Stimulated activated CD8-positive, alpha-beta memory T cell treated with anti-CD3 and anti-CD28 coated beads, Interleukin-4, amount 100 ng/mL, for 24 hours (primary cell): ENCODE data around the gene HOXD4.

Source experiments
- DNase-seq: peaks from one replicate; pipeline ENCODE4 v3.0.0-alpha.2; 2020; ENCODE audit warnings: low read depth

The HOXD4 gene

DNA sequence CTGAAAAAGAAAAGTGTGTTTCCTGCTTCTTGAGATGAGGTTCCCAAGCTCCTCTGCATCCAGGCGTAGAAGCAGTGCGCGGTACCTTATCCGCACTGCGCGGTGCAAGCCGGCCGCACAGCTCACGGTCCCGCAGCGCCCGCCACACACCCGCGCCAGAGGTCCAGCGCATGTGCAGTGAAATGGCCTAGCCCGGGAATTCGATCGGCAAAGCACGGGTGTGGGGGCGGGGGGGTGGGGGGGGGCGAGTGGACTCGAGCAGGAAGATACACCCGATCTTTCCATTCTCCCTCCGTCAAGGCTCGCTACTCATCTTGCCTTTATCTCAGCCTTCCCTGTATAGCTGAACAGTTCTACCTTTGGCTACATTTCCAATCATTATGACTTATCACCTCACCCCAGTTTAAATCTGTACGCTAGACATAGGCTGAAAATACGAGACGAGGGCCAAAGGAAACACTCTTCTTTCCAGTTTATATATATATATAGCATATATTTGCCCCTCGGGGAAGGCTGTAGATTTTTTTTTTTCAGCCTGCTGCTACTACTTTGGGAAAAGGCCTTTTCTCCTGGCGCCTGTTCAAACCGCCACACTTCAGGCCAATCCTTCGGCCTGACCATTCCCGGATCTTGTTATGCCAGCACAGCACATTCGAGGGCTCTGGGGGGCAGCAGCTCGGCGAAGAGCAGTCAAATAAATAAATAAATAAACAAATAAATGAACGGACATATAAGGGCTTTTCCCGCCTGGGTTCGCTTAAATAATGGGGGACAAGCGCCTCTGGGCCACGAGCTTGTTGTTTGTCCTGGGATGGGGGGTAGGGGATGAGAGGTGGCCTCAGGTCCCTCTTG is 11.5 kb upstream of the HOXD4 start:
- DNase-seq, result no peak

DNA sequence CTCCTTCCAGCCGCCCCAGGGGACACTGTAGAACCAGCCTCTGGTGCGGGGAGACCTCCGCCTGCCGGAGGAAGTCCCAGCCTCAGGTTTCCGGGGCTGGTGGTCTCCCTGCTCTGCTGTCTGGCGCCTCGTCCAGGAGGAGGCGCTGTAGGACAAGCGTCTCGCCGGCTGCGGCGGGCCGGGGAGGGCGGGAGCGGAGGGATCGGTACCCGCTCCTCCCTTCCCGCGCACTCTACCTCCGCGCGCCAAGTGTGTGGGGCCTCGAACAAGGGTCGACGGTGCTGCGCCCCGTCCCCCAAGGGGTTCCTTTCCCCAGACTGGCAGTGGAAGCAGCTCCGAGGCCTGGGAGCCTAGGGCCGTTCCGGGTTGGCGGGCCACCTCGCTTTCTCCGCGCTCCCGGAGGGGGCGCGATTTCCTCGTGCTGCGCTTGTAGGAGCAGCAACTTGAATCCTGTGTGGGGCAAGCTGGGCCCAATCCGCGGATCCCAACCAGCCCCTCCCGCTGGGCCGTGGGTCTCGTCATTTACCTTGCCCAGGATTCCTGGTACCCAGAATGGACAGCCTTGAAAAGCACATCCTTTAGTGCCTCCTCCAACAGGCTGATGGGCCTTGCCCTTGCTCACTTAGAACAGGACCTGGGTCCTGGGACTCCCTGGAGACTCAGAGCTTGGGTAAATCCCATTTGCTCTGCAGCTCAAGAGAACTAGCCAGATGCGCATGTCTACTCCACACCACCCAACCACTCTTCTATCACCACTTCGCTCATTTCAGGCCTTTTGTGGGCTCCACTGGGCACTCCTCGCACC is 10.6 kb upstream of the HOXD4 start:
- DNase-seq, result peak; percentile 59

DNA sequence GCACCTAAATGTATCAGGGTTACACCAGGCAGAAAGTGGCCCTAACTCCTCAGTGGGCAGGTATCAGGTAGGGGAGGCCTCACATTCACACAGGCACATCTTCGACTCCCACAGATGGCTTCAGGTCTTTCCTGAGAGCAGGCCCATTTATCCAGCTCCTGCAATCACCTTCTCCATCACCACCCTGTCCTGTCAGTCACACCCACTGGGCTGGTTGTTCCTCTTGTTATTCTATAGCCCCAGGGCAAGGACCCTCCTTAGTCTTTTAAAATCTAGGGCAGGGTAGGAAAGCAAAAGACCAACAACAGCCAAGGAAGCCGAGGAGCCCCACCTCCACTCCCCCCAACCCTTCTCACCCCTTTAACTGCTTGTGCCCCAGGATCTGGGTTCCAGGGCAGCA is 9.1 kb upstream of the HOXD4 start:
- no peak for DNase-seq

DNA sequence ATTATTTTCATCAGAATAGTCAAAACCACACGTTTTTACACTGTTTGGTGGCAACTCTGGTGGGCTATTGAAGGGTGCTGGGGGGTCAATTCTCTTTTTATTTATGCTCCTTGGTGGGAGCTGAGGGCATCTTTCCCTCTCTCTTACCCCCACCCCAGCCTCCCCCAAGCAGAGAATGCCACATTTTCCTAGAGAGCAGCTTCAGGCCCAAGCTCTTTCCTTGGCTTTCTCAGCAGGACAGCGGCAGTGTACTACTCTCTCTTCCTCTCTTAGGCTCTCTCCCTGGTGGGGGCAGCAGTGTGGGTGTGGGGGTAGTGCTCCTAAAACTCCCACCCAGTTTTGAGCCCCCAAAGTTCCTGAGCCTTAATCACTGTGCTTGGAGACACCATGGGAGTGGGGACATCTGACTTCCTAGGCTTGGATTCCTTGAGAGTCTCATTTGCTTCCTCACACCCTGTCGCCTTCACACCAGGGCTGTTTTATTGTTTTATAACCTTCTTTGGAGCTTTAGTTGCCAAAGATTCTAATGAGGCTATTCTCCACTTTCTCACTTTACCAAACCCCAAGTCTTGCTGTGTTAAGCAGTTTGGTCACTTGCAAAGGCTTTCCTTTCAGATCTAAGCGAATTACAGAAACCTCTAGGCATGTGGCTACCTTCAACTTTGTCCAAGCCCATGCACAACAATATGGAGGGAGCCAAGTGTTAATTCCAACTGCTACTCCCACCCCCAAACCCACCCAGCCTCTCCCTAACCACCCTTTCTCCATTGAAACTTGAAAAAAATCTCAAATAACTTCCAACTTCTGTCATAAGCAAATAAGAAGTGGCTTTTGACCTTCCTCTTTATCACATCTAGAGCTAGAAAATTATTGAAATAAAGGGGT is 6.0 kb upstream of the HOXD4 start:
- DNase-seq, result no peak

DNA sequence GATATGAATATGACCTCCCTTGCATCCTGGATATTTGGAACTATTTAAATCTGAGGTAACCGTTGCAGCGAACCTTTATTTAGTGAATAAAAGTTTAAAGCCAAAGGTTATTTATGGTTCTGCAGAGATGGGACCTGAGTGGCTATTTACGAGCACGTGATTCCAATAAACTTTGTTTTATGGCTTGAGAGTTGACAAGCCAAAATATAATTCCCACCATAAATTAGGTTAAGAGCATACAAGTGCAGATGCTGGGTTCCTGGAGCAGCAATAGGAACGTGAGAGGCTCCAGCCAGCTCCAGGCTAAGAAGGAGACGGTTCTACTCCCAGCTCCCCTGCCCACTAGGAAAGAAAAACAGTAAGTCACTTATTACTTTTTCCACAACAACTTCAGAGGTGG is 5.2 kb upstream of the HOXD4 start:
- no peak for DNase-seq

DNA sequence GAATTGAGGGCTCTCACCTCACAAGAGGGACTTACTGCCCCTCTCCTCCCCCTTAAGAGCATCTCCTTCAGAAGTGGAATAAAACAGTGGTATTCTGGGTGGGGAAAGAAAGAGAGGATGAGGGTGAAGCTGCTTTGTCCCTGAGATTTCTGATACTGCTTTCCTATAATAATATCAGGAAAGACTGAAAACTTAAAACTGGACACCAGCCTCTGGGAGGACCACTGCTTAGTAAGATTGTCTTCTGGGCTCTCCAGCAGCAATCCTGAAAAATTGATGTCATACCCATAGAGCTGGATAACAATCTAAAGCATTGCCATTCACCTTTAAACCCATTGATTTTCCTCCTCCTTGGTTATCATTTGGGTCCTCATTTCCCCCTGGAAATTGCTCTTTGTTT is 4.7 kb upstream of the HOXD4 start:
- no peak for DNase-seq

DNA sequence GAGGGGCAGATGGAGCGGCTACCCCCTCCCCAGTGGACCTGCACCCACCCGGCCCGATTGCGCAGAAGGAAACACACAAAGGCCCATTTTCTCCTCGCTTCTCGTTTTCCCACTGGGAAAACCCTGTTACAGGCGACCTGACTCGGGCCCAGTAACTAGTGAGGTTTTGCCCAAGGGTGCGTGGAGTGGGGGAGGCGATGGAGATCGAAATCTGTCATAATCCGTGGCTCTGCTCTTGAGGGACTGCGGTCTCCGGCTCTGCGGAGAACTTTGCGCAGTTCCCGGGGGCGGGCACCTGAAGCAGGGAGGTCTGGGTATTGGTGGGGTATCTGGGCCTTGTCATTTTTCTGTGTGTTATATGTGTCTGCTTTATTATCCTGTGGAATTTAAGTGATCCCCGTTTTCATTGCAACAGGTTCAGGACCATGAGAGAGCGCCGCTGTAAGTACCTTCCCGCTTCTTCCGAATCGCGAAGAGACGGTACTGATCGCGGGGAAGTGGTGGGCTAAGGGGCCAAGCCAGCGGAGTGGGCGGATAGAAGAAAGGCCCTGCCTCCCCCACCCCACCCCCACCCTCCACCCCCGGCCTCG is 4.0 kb upstream of the HOXD4 start:
- no peak for DNase-seq

DNA sequence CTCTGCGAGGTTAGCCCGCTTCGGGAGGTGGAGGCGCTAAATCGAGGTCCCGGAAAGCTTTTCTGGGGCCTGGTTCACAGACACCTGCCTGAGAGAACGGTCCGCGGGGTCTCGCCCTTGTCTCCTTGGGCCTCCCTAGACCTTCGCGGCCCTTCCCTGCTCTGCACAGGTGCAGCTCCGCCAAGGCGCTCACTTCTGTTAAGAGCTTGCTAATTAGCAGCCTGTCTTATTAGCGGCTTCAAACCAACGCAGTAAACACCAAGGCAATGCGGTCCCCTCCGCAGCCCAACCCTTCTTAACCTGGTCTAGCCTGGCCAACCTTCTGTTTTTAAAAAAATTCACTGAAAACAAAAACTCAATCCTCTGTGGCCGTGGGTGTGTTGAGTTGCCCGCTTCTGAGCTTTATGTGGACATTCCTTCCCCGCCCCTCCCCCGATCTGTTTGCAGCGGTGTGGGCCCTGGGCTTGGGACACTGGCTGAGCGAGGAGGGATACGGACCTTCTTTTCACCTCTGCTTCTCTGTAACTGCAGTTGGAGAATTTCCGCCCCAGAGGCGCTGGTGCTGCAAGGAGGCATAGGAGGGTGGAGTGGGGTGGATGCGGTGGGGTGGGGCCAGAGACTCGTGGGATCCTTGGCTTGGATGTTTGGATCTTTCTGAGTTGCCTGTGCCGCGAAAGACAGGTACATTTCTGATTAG is 3.4 kb upstream of the HOXD4 start:
- no peak for DNase-seq

DNA sequence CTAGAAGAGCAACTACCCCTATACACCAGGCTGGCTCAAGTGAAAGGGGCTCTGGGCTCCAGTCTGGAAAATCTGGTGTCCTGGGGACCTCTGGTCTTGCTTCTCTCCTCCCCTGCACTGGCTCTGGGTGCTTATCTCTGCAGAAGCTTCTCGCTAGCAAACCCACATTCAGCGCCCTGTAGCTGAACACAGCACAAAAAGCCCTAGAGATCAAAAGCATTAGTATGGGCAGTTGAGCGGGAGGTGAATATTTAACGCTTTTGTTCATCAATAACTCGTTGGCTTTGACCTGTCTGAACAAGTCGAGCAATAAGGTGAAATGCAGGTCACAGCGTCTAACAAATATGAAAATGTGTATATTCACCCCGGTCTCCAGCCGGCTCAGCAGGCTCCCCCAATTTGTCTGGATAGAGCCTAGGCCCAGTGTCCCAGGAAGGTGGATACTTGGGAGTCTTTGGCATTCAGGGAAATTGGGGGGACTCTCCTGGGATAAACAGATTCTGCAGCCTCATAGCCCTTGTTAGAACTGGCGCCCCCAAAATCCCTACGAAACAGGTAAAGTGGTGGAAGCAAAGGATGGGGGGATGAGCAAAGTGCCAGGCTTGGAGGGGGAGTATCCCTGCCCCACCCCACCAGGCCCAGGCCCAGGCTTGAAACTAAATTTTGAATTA is 2.5 kb upstream of the HOXD4 start:
- DNase-seq, result no peak

DNA sequence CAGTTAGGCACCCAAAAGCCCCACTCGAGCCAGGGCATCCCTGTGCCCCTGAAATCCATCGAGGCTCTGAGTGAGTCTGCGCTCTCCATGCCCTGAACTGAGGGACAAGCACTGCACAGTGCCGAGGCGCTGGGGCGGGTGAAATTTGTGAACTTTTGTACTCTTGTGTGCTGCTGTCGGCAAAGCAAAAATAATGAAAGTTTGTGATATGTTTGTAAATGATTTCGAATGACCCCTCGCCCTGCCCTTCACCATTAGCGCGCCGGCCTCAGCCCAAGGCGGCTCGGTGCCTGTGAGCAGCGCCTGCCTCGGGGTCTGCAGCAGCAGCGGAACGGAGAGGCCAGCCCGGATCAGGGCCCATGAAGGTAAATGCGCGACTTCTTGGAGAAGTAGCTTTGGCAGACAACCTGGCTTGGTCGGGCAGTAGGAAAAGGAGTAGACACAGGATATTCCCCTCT is 1.8 kb upstream of the HOXD4 start:
- no peak for DNase-seq

DNA sequence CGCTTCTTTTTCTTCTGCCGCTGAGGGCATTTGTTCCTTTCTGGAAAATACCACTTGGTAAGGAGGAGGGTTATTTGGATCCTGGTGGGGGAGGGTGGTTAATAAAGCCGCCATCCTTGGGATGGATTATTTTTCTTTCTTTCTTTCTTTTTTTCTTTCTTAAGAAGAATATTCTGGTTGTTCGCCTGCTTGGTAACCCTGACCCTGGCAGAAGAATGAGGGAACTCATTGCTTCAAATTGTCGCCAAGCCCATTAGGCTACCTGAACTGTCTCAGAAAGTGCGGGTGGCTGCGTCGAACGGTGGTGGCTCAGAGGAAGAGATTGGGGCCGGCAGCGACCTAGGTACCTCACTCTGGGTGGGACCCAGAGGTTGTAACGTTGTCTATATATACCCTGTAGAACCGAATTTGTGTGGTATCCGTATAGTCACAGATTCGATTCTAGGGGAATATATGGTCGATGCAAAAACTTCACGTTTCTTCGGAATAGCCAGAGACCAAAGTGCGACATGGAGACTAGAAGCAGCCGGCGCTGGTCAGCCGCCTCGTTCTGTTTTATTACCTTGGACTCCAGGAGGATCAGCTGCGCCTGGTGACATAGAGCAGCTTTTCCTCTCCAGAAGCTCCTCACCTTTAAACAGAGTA is 1.3 kb upstream of the HOXD4 start:
- no peak for DNase-seq

DNA sequence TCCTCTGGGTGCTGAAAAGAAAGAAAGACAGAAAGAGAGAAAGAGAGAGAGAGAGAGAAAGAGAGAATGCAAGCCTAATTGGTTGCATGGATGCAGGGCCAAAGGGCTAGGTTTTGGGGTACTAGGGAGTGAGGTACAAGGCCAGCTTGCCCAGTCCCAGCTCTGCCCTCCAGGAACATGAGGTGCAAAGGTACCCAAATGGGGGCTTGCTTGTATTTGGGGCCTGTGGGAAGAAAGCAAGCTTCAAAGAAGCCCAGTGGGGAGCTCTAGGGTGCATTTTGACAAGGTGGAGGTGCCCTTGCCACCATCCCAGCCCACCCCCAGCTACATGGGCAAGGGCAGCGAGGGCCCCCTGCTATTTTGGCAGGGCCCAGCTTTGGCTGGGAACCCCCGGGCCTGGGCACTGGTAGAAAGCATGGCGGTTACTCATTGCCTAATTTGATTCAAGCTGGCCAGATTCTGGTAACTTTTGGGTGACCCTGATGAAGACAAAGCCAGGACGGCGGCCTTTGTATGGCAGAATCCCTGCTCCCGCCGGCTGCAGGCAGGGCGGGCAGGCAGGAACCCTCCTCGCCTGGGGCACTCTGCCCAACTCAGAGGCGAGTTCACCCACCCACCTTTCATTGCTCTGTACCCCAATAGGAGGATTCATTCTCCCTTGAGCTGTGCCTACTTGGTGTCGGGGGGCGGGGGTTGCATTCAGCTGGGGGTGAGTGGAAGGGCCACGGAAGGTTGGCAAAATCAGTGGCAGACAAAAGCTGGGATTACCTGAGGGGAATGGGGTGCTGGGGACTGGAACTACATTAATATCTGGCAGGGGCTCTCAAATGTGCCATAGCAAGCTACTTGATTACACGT is 537 bp upstream of the HOXD4 start:
- no peak for DNase-seq

DNA sequence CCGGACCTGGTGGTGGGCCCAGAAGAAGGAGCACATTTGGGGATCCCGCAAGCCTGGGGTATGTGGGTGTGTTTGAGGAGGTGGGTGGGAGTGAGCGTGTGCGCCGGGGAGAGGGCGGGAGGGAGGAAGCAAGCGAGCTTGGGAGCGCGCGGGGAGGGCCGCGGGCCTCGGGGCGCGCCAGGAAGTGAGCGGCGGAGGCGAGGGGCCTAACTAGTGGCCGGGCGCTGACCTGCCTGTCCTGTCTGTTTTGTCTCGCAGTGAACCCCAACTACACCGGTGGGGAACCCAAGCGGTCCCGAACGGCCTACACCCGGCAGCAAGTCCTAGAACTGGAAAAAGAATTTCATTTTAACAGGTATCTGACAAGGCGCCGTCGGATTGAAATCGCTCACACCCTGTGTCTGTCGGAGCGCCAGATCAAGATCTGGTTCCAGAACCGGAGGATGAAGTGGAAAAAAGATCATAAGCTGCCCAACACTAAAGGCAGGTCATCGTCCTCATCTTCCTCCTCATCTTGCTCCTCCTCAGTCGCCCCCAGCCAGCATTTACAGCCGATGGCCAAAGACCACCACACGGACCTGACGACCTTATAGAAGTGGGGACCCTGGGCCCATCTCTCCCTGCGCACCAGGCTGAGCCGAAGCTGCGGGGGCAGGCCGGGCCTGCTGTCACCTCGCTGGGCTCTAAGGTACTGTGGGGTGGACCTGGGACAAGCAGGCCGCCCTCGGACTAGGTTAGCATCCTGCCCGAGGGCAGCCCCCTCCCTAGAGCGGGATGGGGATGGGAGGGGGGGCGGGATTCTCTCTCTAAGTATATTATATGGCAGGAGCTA is 1.2 kb downstream of the HOXD4 start:
- no peak for DNase-seq

DNA sequence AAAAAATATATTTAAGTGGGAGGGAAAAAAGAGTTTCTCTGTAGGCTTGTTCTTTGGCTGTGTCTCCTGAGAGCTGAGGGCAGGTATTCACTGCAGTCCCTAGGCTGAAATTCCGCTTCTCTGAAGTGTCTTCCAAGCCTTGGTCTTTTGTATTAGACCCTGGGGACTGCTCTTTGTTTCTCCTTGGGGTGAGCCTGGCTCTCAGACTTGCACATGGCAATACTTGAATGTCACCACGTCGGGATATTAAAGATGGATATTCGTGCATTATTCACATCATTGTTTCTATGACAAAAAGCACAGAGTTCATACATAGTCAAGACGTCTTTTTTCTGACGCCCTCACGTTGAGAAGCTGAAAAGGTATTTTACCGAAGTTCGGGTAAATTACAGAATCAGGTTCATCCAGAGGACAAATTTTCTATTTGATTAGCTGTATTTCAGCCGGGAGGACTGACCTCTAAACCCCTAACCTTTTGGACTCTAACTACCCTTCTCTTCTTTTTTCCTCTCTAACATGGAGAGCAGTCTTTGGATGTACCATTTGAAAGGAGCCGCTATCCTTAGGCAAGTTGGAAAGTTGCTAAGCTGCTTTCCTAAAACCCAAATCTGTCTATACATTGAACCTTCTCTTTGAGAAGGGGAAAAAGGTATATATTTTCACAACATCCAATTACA is 3.4 kb downstream of the HOXD4 start:
- no peak for DNase-seq

DNA sequence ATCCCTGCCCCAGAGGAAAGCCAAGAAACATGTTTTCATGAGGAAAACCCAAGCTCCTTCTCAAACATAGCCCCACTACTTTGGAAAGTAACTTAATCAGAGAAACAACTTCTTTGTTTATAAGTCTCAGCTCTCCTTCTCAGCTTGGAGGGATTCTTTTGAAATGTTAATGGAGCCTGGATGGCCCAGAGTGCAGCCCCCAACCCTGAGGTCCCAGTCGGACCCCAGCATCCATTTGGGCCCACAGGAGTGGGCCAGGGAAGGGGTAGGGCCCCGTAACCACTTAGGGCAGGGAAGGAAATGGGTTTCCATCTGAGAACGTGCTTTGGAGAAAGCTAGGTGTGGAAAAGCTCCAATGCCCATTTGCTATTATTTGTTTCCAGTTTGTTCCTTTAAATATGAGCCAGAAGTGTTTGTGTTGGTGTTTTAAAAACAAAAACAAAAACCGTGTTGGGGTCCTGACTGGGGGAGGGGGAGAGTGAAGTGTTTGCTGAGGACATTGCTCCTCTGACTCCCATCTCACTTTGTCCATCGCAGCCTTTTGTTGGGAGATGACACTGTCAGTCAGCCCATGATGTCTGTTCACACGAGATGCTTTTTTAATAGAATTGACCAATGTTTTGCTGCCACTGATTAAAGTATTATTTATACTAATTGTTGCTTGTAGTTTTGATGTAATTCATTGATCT is 4.2 kb downstream of the HOXD4 start:
- no peak for DNase-seq

DNA sequence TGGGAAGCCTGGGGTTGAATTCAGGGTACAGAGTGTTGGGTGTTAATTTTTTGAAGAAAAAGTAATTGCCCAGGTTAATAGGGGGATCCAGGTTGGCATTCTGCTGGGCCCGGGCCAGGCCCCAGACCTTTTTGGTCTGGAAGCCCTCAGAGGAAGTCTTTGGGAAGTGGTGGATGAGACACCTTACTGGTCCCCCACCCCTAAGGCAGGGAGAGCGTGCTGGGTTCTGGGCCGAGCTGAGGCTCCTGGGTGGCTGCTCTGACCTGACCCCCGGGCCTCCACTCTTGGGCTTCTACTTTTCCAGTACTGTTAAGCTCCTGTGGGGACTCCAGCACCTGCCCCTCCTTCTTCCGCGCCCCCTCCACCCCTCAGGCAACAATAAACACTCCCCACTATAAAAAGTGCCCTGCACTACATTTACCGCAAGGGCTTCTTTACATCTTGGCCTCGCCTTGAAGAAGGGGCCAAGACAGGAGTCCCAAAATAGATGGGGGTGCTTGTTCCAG is 5.0 kb downstream of the HOXD4 start:
- no peak for DNase-seq
